ENCODE data around the gene CPNE5.

DNA sequence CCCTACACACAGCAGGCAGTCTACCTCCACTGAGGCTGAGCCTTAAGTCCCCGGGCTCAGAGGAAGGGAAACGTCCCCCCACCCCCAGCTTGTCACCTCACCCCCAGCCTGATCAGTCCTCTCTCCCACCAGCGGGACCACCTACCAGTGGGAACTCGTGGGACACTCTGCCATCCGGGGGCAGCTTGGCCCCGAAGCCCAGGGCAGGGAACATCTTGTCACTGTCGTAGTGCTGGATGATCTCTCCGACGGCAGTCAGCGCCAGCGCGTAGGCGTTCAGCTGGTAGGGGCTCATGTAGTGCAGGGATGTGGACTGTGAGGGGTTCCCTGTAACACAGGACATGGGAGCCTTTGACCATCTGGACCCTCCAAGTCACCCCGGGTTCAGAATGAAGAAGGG, 93.0 kb downstream of the CPNE5 start:
- TF ChIP-seq, protein P1, sequence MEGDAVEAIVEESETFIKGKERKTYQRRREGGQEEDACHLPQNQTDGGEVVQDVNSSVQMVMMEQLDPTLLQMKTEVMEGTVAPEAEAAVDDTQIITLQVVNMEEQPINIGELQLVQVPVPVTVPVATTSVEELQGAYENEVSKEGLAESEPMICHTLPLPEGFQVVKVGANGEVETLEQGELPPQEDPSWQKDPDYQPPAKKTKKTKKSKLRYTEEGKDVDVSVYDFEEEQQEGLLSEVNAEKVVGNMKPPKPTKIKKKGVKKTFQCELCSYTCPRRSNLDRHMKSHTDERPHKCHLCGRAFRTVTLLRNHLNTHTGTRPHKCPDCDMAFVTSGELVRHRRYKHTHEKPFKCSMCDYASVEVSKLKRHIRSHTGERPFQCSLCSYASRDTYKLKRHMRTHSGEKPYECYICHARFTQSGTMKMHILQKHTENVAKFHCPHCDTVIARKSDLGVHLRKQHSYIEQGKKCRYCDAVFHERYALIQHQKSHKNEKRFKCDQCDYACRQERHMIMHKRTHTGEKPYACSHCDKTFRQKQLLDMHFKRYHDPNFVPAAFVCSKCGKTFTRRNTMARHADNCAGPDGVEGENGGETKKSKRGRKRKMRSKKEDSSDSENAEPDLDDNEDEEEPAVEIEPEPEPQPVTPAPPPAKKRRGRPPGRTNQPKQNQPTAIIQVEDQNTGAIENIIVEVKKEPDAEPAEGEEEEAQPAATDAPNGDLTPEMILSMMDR (IDR thresholded peaks at IDR 0.05) = no peak
- no peak for TF ChIP-seq POLR2A (IDR thresholded peaks at IDR 0.05)

Measured in transverse colon (tissue), 3 donors.